SJSA1 (cell line): ENCODE measurements around the gene CARD9. TPM values are rescaled to one million over a fixed set of nuclear protein-coding genes. Genes with fewer than 3 reads are reported as not detected.

Source experiments
- DNase-seq, 2 experiments: peaks; one replicate each; pipeline ENCODE4 v3.0.0-alpha.2; 2015 to 2020; ENCODE audit warnings: low spot score in 2 of 2, low read depth in 1 of 2
- H3K27ac ChIP-seq: fragments of 250-450 bp; sonication (Bioruptor Pico); 2 replicates; pipeline ENCODE4 v1.5.1; 2020; ENCODE audit warnings: mild to moderate bottlenecking, moderate library complexity
- H3K27me3 ChIP-seq: fragments of 250-450 bp; sonication (Bioruptor Pico); replicated peaks from 2 replicates; pipeline ENCODE4 v1.5.1; 2020; ENCODE audit warnings: mild to moderate bottlenecking, moderate library complexity
- H3K36me3 ChIP-seq: fragments of 250-450 bp; sonication (Bioruptor Pico); 2 replicates; pipeline ENCODE4 v1.5.1; 2020; ENCODE audit warnings: mild to moderate bottlenecking
- H3K4me1 ChIP-seq: fragments of 250-450 bp; sonication (Bioruptor Pico); replicated peaks from 2 replicates; pipeline ENCODE4 v1.6.1; 2021; ENCODE audit warnings: mild to moderate bottlenecking
- H3K4me3 ChIP-seq: fragments of 250-450 bp; sonication (Bioruptor Pico); 2 replicates; pipeline ENCODE4 v1.5.1; 2020; ENCODE audit warnings: mild to moderate bottlenecking
- H3K9me3 ChIP-seq: fragments of 250-450 bp; sonication (Bioruptor Pico); replicated peaks from 2 replicates; pipeline ENCODE4 v1.5.1; 2020; ENCODE audit warnings: mild to moderate bottlenecking
- total RNA-seq: library from RNA; depleted of rRNA; stranded (reverse); fragments of >200 nt; shearing (Covaris generic); gene quantifications from 2 replicates; pipeline ENCODE4 v1.2.3, GENCODE V29; 2014

CARD9 gene
- total RNA-seq, 1 experiment from 2014 or later = 0.32 TPM

DNA sequence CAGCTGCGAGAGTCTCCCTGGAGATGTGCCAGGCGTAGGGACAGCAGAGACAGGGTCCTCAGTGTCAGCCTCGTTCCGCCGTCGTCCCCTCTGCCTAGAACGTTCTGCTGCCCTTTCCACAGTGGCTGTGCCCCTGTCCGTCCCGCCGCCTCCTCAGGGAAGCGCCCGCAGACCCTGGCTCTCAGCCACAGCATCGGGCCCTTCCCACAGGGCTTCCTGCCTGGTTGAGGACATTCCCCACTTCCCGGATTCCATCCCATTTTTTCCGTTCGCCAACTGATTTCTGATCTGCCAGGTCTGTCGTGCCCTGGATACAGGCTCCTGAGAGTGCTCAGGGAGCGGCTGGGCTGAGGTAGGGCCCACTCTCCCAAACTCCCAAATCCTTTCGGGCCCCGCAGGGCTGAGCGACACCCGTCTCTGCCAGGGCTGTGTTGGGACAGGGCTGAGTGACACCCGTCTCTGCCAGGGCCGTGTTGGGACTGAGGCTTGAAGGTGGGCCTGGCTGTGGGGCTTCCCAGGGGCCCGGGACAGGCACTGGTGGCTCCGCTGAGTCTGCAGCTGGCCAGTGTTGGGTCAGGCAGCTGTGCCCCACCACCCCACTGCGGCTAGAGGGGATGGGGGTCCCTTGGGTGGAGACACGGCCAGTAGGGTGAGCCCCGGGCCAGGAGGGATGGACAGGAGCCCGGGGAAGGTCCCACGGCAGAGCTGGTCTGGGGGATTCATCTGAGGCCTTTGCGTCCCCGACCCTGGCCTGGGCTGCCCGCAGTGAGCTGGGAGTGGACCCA lies 25.8 kb downstream of the CARD9 start:
- peaks cover 89% of the 10 kb centered on the region for H3K36me3 ChIP-seq
- no peaks in the 10 kb centered on the region for H3K27me3 ChIP-seq
- no peaks in the 10 kb centered on the region for H3K9me3 ChIP-seq
- no peak for DNase-seq
- H3K4me3 ChIP-seq = no peak overlapping the region
- H3K27ac ChIP-seq = no peak overlapping the region
- no peaks in the 10 kb centered on the region; the same call in 1 of the 2 replicates for H3K4me1 ChIP-seq

DNA sequence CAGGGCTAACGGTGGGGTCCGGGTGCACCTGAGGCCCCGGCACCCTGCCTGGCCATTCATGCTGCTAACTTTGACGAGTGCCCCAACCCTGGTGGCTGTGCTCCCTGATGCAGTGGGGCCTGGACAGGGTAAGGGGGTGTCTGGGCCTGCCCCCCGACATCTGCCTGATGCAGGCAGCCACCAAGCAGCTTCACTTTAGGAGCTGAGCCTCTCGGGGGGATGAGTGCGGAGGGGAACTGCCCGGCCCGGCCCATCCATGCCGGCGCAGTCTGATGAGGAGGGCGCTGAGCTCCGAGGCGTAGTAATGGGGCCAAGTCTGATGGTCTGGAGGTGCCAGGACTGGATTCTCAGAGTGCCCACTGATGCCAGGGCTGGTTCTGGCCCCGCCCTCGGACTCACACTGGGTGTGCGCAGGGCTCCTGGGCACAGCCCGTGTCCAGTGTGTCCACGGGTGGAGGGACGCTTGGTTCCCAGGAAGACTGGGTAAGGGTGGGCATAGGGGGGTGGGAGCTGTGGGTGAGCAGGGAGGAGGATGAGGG lies 26.5 kb downstream of the CARD9 start:
- DNase-seq = no peak
- Histone ChIP-seq H3K27me3 (no peaks in the 10 kb centered on the region), H3K9me3 (no peaks in the 10 kb centered on the region), H3K4me3 (no peak overlapping the region), H3K27ac (no peak overlapping the region), H3K36me3 (peaks cover 93% of the 10 kb centered on the region), H3K4me1 (no peaks in the 10 kb centered on the region; the same call in 1 of the 2 replicates)

DNA sequence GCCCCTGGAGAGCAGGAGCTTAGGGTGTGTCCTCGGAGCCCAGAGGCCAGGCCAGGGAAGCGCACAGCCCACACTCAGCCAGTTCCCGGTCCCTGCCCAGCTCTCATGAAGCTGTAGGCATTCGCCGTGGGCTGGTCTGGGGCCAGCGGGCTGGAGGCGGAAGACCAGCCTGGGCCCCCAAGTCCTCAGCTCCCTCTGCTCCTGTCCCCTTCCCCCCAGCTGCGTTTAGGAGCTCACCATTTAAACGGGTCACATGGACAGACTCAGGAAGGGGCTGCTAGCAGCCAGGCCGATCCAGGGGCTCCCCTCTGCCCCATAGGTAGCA lies 27.4 kb downstream of the CARD9 start:
- DNase-seq = no peak
- Histone ChIP-seq H3K27me3 (no peaks in the 10 kb centered on the region), H3K9me3 (no peaks in the 10 kb centered on the region), H3K27ac (no peak overlapping the region), H3K36me3 (peaks cover 96% of the 10 kb centered on the region), H3K4me1 (no peaks in the 10 kb centered on the region; the same call in 1 of the 2 replicates), H3K4me3 (no peak overlapping the region)

DNA sequence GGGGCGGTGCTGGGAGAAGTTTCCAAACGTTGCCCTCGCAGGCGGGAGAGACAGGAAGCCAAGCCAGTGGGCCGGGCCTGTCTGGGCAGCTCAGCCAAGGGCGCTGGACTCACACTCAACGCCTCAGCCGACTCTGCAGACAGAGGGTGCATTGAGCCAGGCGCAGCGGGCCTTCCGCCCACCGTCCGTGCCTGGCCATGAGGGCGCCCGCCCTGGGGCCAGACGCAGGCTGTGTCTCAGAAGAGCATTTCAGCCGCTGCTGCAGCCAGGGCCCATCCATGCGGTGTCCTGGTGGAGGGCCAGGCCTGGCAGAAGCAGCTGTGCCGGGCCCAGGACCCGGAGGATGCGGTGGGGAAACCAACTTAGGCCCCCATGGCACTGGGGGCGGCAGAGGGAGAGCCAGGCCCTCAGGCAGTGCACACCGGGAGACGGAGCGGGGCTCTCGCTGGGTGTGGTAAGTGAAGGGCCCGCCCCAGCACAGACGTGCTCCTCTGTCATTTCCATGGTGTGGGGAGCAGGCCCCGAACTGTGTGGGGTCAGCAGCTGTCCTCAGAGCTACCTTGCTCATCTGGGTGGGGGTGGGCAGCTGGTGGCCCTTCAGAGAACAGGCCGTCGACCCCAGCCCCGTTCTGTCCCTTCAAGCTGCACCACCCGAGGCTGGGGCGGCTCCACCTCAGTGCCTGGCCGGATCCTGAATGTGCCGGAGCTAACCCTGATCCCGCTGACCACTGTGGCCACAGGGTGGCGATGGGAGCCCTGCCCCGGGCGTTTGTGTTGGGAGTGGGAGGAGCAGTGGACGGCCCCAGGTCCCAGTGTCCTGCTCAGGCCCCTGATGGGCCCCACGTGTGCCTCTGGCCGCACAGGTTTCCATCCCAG lies 27.9 kb downstream of the CARD9 start:
- no peak overlapping the region for H3K4me3 ChIP-seq
- H3K27ac ChIP-seq = no peak overlapping the region
- peaks cover 96% of the 10 kb centered on the region for H3K36me3 ChIP-seq
- no peaks in the 10 kb centered on the region; the same call in 1 of the 2 replicates for H3K4me1 ChIP-seq
- DNase-seq = no peak
- H3K9me3 ChIP-seq = no peaks in the 10 kb centered on the region
- no peaks in the 10 kb centered on the region for H3K27me3 ChIP-seq

DNA sequence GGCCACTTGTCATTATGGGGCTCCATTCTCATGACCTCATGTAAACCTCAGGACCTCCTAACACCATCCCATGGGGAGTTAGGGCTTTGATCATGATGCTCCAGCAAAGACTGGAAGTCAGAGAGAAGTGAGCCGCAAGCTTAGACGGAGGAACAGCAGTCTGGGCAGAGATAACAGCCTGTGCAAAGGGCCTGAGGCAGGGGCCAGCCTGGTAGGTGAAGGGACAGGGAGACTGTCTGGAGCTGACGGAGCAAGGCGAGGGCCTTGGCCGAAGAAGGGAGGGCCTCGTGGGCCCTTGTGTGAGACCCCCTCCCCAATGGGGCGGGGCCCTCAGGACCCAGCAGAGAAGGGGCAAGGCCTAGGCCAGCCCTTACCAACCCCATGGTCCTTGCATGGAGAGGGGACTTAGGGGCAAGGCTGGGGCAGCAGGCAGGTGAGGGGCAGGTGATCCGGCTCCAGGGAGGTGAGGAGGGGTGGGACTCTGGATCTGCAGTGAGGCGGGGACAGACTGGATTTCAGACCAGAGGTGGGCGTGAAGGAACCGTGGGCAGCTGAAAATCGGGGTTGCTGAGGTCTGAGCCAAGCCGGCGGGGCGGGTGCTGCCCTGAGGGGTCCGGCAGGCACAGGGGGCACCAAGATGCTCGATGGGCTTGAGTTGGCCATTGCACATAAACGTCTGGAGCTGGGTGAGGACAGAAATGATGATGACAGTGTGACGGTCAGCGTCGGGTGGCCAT lies 28.8 kb downstream of the CARD9 start:
- Histone ChIP-seq H3K4me1 (no peaks in the 10 kb centered on the region; the same call in 1 of the 2 replicates), H3K27me3 (no peaks in the 10 kb centered on the region), H3K4me3 (no peak overlapping the region), H3K9me3 (no peaks in the 10 kb centered on the region), H3K27ac (no peak overlapping the region), H3K36me3 (peaks cover 96% of the 10 kb centered on the region)
- DNase-seq = no peak

DNA sequence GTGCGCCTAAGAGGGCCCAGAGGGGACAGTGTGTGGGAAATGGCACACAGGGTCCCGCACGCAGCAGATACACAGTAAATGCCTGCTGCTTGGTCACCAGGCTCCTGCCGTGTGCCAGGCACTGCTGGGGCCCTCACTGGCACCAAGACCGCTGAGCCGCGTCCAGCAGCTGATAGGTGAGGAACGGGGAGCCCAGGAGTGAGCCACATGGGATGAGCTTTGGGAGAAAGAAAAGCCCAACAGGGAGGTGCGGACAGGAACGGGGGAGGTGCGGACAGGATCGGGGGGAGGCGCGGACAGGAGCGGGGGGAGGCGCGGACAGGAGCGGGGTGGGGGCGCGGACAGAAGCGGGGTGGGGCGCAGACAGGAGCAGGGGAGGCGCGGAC lies 29.6 kb downstream of the CARD9 start:
- Histone ChIP-seq H3K4me1 (peaks cover 4% of the 10 kb centered on the region), H3K36me3 (peaks cover 96% of the 10 kb centered on the region), H3K9me3 (no peaks in the 10 kb centered on the region), H3K4me3 (no peak overlapping the region), H3K27me3 (no peaks in the 10 kb centered on the region), H3K27ac (no peak overlapping the region)
- no peak for DNase-seq

DNA sequence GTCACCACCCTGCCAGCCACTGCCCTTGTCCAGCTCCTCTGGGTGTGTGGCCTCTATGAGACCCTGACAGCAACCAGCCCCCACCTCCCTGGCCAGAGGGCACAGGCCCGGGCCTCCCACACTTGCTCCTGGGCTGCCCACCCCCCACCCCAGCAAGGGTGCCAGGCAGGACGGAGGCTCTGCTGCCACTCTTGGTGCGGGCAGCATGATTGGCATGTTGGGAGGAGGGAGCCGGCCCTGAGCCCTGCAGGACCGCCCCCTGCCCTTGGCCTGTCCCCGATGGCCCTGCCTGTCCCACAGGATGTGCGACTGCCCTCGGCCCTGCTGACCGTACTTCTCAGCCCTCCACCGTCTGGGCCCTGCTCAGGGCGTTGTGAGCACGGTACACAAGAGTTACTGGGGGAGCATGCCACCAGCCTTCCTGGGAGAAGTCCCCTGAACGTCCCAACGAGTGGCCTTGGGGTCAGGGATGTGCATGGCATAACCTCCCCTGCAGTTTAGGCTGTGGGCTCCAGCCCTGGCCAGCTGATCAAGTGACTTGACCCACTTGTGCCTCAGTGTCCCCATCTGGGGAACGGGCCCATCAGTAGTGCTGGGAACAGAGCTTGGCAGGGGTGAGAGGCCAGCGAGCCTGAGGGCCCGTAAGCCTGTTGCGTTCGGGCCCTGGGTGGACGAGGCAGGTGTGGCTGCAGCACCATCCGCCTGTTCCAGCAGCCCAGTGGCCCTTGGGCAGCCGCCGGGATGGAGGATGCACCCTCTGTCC lies 30.2 kb downstream of the CARD9 start:
- Histone ChIP-seq H3K4me3 (no peak overlapping the region), H3K9me3 (no peaks in the 10 kb centered on the region), H3K27me3 (no peaks in the 10 kb centered on the region), H3K36me3 (peaks cover 96% of the 10 kb centered on the region), H3K4me1 (peaks cover 10% of the 10 kb centered on the region), H3K27ac (no peak overlapping the region)
- DNase-seq = no peak

DNA sequence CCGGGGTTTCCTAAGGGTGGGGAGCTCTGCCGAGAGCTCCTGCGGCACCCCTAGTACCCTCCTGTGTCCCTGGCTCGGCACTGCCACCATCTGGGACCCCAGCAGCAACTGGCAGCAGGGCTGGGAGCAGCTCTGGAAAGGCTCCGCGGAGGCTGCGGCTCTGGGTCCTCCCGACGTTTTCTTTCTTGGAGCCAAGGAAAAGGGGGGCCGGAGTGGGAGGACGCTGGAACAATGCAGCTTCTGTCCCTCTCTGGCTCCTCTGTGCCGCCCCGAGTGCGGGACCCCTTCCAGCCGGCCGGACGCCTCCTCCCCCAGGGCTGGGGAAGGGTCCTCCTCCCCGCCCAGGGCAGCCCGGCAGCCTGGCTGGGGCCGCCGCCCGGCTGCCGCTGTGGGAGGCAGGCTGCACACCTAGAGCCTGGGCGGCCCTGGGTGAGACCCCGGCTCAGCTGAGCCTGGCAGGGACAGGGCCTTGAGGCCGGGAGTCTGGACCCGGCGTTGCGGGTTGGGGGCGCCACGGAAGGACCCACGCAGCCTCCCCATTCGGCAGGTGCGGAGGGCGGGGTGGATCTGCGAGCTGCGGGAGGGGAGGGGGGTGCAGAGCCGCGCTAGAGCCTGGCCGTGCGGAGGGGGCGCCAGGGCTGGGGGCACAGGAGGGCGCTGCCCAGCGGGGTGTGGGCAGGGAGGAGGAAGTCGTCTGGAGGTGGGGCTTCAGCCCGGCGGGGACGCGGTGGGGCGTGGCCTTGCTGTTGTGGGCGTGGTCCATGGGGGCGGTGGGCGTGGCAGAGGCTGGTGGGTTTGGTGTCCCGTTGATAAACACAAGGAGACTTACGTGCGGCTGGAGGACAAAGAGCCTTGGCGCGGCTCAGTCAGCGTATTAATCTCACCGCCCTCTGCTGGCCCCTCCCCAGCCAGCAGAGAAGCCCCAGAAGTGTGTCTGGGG lies 31.0 kb downstream of the CARD9 start:
- Histone ChIP-seq H3K27ac (no peak overlapping the region), H3K27me3 (no peaks in the 10 kb centered on the region)
- DNase-seq = no peak

DNA sequence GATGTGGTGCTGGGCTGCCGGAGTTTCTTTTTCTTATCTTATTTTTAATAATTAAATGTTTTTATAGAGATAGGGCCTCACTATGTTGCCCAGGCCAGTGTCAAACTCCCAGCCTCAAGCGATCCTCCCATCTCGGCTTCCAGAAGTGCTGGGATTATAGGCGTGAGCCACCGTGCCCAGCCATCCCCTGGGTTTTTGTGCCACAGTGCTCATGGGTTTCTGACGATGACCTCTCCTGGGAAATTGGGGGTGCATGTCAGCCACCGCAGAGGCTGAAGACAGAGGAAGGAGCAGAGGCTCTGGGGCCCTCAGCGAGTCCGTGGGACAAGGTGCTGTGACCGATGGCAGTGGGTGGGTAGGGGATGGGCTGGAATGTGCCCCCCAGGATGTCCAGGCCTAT lies 31.7 kb downstream of the CARD9 start:
- Histone ChIP-seq H3K36me3 (peaks cover 98% of the 10 kb centered on the region), H3K27ac (no peak overlapping the region), H3K4me1 (peaks cover 25% of the 10 kb centered on the region), H3K27me3 (no peaks in the 10 kb centered on the region), H3K4me3 (no peak overlapping the region), H3K9me3 (no peaks in the 10 kb centered on the region)
- DNase-seq = no peak

More for the DNA sequence above, 31.0 kb downstream of the CARD9 start:
- Histone ChIP-seq H3K4me3 (no peak overlapping the region), H3K4me1 (peaks cover 19% of the 10 kb centered on the region), H3K9me3 (no peaks in the 10 kb centered on the region), H3K36me3 (peaks cover 98% of the 10 kb centered on the region)

DNA sequence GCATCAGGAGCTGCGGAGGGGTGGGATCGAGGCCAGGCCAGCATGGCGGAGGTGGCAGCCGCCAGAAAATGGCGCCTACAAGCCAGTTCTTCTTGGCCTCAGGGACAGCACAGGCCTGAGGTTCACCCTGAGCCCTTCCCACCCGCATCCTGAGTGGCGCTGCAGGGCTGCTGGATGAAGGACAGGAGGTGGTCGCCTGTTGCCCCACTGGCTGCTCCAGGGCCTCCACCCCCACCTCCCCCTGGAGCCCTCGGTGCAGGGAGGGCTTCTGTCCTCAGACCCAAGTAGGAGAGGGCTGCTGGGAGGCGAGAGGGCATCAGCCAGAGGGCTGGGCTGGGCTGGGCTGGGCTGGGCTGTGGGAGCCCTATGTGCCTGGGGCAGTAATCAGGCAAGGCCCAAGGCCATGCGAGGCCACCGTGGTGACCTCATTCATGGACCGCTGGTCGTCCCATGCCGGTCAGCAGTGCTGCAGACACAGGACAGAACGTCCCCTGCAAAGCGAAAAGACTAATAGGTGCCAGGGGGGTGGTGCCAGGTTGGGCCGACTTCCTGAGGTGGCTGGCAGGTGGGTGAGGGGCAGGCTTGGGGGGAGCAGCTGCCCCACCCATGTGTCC lies 32.3 kb downstream of the CARD9 start:
- no peaks in the 10 kb centered on the region for H3K27me3 ChIP-seq
- no peaks in the 10 kb centered on the region for H3K9me3 ChIP-seq
- no peak for DNase-seq
- no peak overlapping the region for H3K27ac ChIP-seq
- peaks cover 96% of the 10 kb centered on the region for H3K36me3 ChIP-seq
- H3K4me1 ChIP-seq = peaks cover 32% of the 10 kb centered on the region
- H3K4me3 ChIP-seq = no peak overlapping the region

DNA sequence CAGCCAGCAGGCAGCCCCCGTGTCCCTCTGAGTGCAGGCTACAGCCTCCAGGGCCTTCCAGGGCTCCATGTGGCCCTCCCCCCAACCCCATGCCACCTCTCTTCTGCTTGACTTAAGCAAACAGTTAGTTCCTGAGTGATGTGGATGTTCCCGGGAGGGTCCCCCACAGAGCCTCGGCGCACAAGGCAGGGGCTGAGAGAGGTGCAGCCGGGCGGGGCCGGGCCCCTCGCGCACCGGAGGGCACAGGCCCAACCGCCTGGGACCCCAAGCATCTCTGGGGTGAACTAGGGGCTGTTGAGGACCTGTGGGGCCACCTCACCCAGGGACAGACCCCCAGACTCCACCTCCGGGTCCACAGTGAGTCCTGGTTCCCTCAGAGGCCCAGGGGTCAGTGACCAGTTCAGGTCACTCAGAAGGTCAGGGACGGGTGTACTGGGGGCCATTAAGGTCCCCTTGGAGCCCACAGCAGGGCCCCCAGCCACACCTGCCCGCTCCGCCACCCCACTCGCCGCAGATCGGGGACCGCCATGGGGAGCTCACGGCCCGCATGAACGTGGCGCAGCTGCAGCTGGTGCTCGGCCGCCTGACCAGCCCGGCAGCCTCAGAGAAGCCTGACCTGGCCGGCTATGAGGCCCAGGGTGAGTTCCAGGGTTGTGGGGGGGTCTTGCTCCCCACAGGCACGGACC lies 33.0 kb downstream of the CARD9 start:
- Histone ChIP-seq H3K27me3 (no peaks in the 10 kb centered on the region), H3K27ac (no peak overlapping the region), H3K4me3 (no peak overlapping the region), H3K36me3 (peaks cover 92% of the 10 kb centered on the region), H3K4me1 (peaks cover 38% of the 10 kb centered on the region), H3K9me3 (no peaks in the 10 kb centered on the region)
- DNase-seq = no peak
